RWPE2 (cell line): ENCODE data around the gene PROSER3.

Experiments
- ATAC-seq: fragments of 200-7000 bp; cut with Tn5 transposase; 3 replicates; pipeline ENCODE4 v1.9.1; 2021; ENCODE audit warnings: low read depth
- DNase-seq: peaks from one replicate; pipeline ENCODE4 v3.0.0-alpha.2; 2020; ENCODE audit warnings: low spot score
- H3K27ac ChIP-seq: fragments of 450-650 bp; 2 replicates; pipeline ENCODE4 v1.5.1; 2017; ENCODE audit warnings: mild to moderate bottlenecking; ENCODE audit not compliant: poor library complexity, severe bottlenecking
- H3K27me3 ChIP-seq: fragments of 250-450 bp; sonication (Bioruptor Pico); 2 replicates; pipeline ENCODE4 v1.5.1; 2021; ENCODE audit warnings: mild to moderate bottlenecking, moderate library complexity; ENCODE audit not compliant: insufficient read depth, poor library complexity, severe bottlenecking
- H3K36me3 ChIP-seq: fragments of 250-450 bp; sonication (Bioruptor Pico); 2 replicates; pipeline ENCODE4 v1.5.1; 2020; ENCODE audit warnings: low read depth, mild to moderate bottlenecking, moderate library complexity
- H3K4me1 ChIP-seq: fragments of 250-450 bp; sonication (Bioruptor Pico); 2 replicates; pipeline ENCODE4 v1.5.1; 2021; ENCODE audit warnings: mild to moderate bottlenecking, moderate library complexity; ENCODE audit not compliant: insufficient read depth, poor library complexity, severe bottlenecking
- H3K4me3 ChIP-seq: fragments of 250-450 bp; sonication (Bioruptor Pico); 2 replicates; pipeline ENCODE4 v1.5.1; 2021; ENCODE audit warnings: mild to moderate bottlenecking, moderate library complexity; ENCODE audit not compliant: severe bottlenecking
- H3K9me3 ChIP-seq: fragments of 250-450 bp; sonication (Bioruptor Pico); 2 replicates; pipeline ENCODE4 v1.5.1; 2021; ENCODE audit warnings: mild to moderate bottlenecking, moderate library complexity; ENCODE audit not compliant: severe bottlenecking
- CTCF ChIP-seq: fragments of 450-650 bp; IDR thresholded peaks from one replicate; pipeline ENCODE4 v1.5.1; 2017; ENCODE audit warnings: mild to moderate bottlenecking, moderate library complexity; ENCODE audit not compliant: poor library complexity, severe bottlenecking

PROSER3 gene

GRCh38 chr19:35757749-35758608, at the start of gene PROSER3:
Gene PROSER3, plus strand, starts transcription at chr19:35758176. Its CDS starts 40 bp downstream, at chr19:35758216.
- no peak for TF ChIP-seq CTCF
- ATAC-seq: peak; percentile 96
- H3K27ac ChIP-seq: peak within 1 kb of the TSS; percentile 71

DNA sequence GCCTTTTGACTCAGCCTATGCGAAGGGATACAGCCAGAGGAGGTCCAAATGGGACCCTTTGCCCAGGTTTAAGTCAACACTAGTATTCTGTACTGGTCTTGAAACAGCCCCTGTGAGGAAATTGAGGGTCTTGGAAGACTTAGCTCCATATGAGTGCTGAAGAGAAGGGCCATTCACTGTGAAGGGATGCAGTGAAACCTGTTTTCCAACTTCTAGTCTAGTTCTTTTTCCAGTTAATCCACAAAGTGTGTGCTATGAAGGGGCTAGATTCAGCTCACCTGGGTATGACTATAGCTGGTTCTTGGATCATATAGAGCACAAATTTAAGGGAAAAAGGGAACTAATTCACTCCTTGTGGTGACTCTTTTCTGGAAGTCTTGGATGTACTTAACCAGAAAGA, 49.6 kb upstream of the PROSER3 start:
- H3K4me3 ChIP-seq: no peak overlapping the region
- ATAC-seq (no peak), DNase-seq (no peak)
- no peak for TF ChIP-seq CTCF
- H3K4me1 ChIP-seq: no peaks in the 10 kb centered on the region
- H3K27me3 ChIP-seq: no peaks in the 10 kb centered on the region
- no peak overlapping the region for H3K27ac ChIP-seq
- H3K9me3 ChIP-seq: no peaks in the 10 kb centered on the region
- no peaks in the 10 kb centered on the region for H3K36me3 ChIP-seq

More at GRCh38 chr19:35757749-35758608, at the start of gene PROSER3:
- H3K9me3 ChIP-seq: no peaks in the 10 kb centered on the region
- H3K4me3 ChIP-seq: peak within 1 kb of the TSS; percentile 89
- no peaks in the 10 kb centered on the region for H3K4me1 ChIP-seq
- DNase-seq: peak; percentile 98
- no peaks in the 10 kb centered on the region for H3K27me3 ChIP-seq
- H3K36me3 ChIP-seq: peaks cover 37% of the 10 kb centered on the region

GRCh38 chr19:35710784-35711723, 46.9 kb upstream of the PROSER3 start:
- ATAC-seq (no peak), DNase-seq (no peak)
- no peak overlapping the region for H3K4me3 ChIP-seq
- H3K9me3 ChIP-seq: no peaks in the 10 kb centered on the region
- H3K27me3 ChIP-seq: no peaks in the 10 kb centered on the region
- H3K4me1 ChIP-seq: no peaks in the 10 kb centered on the region
- no peak for TF ChIP-seq CTCF
- no peaks in the 10 kb centered on the region for H3K36me3 ChIP-seq
- H3K27ac ChIP-seq: no peak overlapping the region

DNA sequence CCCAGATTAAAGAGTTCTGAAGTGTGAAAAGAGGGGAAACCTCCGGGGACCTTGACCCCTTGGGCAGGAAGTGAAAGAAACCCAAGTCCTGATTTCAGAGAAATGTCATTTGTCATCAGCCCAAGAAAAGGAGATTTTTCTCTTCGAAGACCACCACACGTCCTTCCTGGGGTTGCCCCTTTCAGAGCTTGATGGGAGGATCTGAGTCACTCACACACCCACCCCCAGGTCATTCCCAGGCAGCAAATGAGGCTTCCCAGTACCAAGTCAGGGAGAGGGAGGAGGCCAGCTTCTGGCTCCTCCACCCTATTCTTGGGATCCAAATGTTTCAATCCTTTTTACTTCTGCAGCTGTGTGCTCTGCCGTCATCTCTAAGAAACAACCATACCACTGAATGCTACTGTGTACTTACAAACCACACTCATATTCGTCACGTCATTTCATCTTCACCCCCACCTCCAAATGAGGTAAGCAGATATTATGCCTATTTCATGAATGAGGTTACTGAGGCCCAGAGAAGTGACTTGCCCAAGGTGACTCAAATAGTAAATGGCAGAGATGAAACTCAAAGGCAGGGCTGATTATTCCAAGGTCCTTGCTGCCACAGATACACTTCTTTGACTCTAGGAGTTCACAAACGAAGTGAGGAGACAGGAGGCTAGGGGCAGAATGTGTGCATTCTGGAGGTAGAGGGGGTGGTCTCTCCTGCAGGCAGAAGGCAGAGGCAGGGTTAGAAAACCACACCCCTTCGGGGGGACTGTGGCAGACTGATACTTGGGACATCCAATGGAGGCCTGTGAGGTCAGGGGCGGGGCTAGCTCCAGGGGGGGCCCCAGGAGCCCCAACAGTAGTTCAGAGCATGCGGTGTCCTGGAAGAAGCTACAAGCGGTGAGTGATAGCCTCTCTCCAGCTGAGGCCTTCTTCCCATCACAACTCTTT, 45.1 kb upstream of the PROSER3 start:
- no peak for DNase-seq
- TF ChIP-seq CTCF: no peak
- Histone ChIP-seq H3K4me3 (no peak overlapping the region), H3K27ac (no peak overlapping the region), H3K4me1 (no peaks in the 10 kb centered on the region), H3K9me3 (no peaks in the 10 kb centered on the region), H3K36me3 (no peaks in the 10 kb centered on the region), H3K27me3 (no peaks in the 10 kb centered on the region)
- ATAC-seq: no peak
